A204.1 (cell line): ENCODE data around the gene ATP10B.

Experiments used
- FAIRE-seq: peaks from 2 replicates; lab custom pipeline; 2012; peaks lifted over from hg19 to GRCh38; lab: Jason Lieb, UNC

Gene ATP10B

GRCh38 chr5:160547872-160548271 is 304.1 kb downstream of the ATP10B start:
- no peak for FAIRE-seq

DNA sequence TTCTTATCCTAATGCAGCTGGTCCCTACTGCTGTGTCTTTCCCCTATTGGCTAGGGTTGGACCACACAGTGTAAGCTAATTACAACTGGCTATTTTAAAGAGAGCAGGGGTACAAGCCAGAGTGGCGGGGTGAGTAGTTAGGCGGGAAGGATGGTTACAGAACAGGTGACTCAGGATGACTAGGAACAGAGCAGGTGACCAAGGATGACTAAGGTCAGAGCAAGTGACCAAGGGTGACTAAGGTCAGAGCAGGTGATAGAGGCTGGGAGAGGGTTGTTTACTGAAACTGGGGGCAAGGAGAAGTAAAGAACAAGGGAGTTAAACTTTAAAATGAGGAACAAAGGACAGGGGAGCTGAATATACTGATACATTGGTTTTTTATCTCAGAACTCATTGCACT is 304.9 kb downstream of the ATP10B start:
- no peak for FAIRE-seq

- no peak for FAIRE-seq
Observed at GRCh38 chr5:160545832-160546231, 306.2 kb downstream of the ATP10B start.

DNA sequence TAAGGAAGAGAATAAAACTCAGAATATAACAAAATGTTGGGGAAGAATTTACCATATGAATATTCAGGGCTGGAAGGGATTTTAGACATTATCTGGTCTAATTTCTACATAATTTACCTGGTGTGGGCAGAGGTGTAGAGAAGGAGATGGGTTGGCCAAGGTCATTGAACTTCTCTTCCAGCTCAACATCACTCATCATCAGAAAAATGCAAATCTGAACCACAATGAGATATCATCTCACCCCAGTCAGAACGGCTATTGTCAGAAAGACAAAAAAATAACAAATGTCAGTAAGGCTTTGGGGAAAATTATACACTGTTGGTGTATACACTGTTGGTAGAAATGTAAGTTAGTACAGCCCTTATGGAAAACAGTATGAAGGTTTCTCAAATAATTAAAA is 308.6 kb downstream of the ATP10B start:
- no peak for FAIRE-seq

DNA sequence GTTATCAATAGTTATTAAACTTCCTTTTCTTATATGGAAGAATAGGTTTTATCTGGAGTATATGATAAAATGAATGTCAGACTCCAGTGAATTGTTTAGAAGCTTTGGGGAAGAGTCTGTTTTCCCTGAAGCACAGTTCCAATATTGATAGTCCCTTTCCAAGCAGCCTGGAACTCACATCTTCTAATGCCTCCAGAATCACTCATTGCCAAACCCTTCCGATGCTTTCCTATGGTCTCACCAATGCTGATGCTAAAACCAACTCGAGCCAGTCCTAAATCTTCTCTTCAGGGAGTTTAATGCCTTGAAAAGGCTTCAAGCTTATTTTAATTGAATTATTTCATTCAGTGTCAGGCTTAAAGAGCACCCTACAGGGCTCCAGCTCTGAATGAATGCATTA is 309.2 kb downstream of the ATP10B start:
- FAIRE-seq, result no peak

GRCh38 chr5:160542281-160542680 is 309.7 kb downstream of the ATP10B start:
- FAIRE-seq, result no peak

DNA sequence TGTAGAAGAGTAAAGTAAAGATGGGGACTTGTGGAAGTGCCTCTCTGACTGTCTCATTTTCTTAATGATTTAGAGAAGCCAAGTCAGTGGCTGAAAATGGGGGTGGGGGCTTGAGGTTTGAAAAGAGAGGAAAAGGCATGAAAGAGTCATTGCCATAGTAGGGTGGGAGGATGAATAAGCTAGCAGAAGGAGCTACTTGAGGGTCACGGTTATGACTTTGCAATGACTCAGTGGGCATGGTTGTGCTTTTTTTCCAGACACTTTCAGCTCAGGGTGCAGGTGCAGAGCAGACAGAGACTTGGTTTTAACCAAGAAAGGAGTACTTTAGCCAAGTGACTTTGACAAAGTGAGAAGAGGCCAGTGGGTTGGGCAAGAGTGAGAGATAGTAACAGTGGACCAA is 312.6 kb downstream of the ATP10B start:
- no peak for FAIRE-seq

- FAIRE-seq, result no peak
Observed at GRCh38 chr5:160537940-160538339, 314.1 kb downstream of the ATP10B start.

DNA sequence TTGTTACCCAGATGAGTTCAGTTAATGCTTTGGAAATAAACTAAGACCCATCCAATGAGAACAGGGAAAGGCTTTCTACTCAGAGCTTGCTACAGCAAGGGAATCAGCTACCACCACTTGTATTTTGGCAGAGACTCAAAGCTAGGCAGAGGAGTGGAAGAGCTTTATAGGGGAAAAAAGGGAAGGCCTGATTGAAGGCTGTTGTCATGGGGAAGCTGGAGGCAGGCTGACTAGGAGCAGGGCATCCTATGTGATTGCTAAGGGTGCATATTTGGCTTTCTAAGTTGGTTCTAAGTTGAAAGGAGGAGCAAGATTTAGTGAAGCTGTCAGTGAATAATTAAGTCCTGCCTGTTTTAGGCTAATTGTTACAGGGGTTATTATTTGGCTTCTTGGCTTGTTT is 314.9 kb downstream of the ATP10B start:
- FAIRE-seq, result no peak

GRCh38 chr5:160534914-160535313 is 317.1 kb downstream of the ATP10B start:
- FAIRE-seq, result no peak

GRCh38 chr5:160534125-160534524 is 317.9 kb downstream of the ATP10B start:
- FAIRE-seq, result no peak

GRCh38 chr5:160525471-160526261 is 326.3 kb downstream of the ATP10B start:
- no peak for FAIRE-seq

GRCh38 chr5:160524827-160525226 is 327.2 kb downstream of the ATP10B start:
- no peak for FAIRE-seq

- FAIRE-seq, result no peak
Observed at GRCh38 chr5:160523502-160524163, 328.4 kb downstream of the ATP10B start.

DNA sequence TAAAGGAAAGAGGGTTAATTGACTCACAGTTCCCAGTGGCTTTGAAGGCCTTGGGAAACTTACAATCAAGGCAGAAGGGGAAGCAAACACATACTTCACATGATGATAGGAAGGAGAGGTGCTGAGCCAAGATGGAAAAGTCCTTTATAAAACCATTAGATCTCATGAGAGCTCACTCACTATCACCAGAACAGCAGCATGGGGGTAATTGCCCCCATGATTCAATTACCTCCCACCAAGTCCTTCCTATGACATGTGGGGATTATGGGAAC is 330.7 kb downstream of the ATP10B start:
- no peak for FAIRE-seq

GRCh38 chr5:160520609-160521391 is 331.2 kb downstream of the ATP10B start:
- no peak for FAIRE-seq

GRCh38 chr5:160516696-160517530 is 335.1 kb downstream of the ATP10B start:
- no peak for FAIRE-seq

DNA sequence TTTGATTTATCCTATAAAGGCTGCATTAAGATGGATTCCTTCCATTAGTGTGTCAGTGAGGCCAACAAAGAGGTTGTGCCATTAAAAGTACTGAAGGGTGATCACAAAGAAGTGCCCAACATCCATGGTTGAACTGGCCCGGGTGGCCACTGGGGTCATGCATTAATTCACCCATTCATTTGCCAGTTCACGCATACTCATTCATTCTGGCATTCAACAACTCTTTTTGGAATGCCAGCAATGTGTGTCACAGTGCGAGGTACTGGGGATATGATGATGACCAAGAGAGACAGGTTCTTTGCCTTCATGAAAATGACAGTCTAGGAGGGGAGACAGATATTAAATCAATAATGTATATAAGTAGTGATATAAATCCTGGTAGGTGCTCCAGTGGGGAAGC is 337.1 kb downstream of the ATP10B start:
- FAIRE-seq, result no peak

DNA sequence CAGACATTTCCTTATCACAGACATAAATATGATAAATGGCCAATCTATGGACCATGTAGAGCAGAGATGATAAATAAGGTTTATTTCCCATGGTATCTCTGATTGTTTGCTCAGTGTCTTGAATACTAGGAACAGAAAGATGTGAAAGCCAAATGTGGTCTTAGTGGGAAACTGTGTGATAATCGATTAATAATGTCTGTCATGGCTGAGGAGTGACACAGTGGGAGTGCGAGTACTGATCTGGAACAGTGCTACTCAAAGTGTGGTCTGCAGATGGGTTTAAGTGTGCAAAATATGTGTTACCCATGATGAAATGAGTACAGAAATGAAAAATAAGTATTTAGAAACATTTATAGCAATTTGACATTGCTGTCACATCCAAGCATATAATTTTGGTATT is 337.8 kb downstream of the ATP10B start:
- FAIRE-seq, result no peak

DNA sequence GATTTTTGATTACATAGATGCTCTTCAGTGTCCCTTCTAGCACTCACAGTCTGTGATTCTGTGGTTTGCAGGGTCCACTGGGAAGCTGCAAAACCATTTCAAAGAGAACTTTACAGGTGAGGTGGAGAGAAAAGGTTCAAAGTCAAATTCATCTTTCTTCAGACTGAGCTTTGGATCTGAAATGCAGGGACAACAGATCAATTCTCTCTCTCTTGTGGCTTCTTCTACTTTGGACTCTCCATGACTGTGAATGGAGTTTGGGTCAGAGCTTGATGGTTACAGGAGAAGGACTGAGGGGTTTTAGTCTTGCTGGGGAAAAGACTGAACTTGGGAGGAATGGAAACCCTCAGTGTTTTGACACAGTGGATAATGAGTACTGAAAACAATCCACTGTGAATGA is 338.5 kb downstream of the ATP10B start:
- FAIRE-seq, result no peak
